CD1c-positive myeloid dendritic cell (primary cell): ENCODE results near the gene KIAA0040.
"Not testable (repeated sequence)": the region's sequence is repeated elsewhere in the genome, so short reads cannot be mapped to it uniquely, and the experiment has no call there.

Source experiments
- DNase-seq: peaks from one replicate; pipeline ENCODE4 v3.0.0-alpha.2; 2016; ENCODE audit errors: extremely low spot score

Gene KIAA0040

DNA sequence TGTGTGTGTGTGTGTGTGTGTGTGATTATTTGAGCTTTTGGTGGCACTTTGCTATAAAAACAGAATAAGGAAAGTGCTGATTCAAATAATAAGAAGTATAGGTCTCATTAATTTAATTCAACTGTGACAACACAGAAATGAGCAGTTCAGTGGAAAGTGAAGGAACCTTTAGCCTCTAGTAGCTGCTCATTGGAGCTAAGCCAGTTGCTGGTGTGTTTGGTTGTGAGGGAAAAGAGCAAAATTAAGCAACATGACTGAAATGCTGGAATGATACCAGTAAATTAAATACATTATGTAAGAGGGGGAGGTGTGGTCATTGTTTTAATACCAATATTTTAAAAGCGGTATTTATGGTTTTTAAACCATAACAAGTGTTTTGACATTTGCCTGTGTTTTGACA lies 55.2 kb downstream of the KIAA0040 start:
- DNase-seq = no peak

- DNase-seq = no peak
Observed at GRCh38 chr1:175136246-175136645, 56.3 kb downstream of the KIAA0040 start.

DNA sequence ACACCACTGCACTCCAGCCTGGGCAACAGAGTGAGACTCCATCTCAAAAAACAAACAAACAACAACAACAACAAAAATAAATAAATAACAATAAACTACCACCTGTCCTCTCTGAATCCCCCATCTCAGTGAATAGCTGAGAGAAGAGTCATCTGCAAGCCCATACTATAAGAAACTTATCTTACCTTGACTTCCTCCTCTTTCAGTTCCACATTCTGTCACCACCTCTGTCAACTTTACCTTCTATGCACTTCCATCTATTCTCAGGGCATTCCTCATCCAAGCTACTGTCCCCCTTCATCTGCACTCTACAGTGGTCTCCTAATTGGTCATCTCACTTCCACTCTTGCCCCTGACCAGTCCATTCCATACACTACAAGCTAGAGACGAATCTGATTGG lies 58.1 kb downstream of the KIAA0040 start:
- no peak for DNase-seq

- peak; percentile 59 for DNase-seq
Observed at GRCh38 chr1:175133673-175134435, 58.7 kb downstream of the KIAA0040 start.

DNA sequence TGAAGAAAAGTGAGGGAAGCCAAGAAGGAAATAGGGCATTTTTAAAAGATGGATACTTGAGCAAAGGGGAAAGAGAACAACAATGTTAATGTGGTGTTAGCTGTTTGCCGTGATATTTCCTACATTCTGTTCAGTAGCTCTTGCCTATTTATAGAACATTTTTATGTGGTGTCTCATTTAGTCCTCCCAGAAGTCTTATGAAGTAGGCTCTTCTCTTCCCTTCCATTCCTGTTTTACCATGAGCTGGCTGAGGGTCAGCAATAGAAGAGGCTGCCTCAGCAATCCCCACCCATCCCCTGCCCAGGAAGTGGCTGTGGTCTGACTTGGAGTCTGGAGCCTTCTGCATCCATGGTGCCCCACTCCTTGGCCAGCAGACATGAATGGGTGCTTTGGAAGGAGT lies 60.1 kb downstream of the KIAA0040 start:
- no peak for DNase-seq

- DNase-seq = no peak
Observed at GRCh38 chr1:175131095-175131494, 61.5 kb downstream of the KIAA0040 start.

DNA sequence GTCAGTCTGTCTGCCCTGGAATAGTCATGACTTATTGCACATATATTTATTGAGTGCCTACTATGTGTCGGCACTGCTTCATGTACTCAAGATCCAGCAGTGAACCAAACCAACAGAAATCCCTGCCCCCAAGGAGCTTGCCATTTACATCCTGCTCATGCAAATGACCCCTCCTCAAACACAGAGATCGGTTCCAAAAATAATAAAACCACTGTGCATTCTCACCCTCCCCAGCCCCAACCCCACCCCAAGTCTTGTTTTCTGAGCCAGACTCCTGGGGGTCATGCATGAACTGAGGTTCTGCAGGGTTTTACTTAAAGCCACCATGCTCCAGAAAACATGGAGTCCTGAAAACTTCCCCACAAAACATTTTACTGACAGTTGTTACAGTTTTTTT lies 61.9 kb downstream of the KIAA0040 start:
- DNase-seq = no peak

- DNase-seq = no peak
Observed at GRCh38 chr1:175129997-175130648, 62.5 kb downstream of the KIAA0040 start.

DNA sequence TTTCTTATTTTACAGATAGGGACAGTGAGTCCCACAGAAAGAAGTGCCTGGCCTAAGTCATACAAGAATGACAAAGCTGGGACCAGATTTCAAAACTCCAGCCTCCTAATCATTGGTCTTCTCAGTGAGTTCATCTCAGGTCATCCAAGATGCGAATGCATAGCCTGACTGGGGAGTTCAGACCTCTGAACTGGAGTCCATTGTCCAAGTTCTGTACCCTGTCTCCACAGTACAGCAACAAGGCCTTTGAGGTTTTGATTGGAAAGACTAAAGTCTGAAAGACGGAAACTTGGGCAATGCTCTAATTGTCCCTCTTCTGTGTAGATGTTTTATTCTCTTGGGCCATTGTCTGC lies 63.0 kb downstream of the KIAA0040 start:
- no peak for DNase-seq

DNA sequence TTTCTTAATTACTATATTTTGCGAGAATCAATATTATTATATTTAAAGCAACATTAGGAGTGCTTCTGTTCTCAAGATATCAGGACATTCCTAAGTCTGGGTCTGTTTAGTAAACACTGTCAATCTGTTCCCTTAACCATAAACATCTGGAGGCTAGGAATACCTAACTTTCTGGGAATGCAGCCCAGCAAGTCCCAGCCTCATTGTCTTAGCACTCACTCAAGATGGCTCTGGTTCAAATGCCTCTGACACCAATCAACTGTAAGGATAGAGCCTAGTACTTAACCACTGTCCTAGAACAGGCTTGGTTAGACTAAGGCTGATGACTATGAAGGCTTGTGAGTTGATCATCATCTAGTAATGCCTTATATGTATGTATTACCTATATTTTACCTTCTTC lies 63.4 kb downstream of the KIAA0040 start:
- DNase-seq = no peak

DNA sequence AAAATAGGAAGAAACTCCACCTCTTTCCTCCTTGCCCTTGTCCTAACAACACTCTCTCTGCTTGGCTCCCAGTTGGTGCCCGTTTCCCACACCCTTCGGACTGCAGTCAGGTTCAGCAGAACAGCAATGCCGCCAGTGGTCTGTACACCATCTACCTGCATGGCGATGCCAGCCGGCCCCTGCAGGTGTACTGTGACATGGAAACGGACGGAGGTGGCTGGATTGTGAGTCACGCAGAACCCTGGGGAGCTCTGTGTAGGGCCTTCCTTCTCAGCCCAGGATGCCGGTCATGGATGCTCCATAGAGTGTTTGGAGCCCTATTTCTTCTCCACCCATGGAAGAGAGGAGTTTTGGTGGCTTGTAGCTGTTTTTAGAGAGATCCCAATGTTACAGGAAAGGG lies 64.1 kb downstream of the KIAA0040 start:
- DNase-seq = no peak

- peak; percentile 12 for DNase-seq
Observed at GRCh38 chr1:175127565-175127964, 65.0 kb downstream of the KIAA0040 start.

GRCh38 chr1:175126347-175126746 lies 66.2 kb downstream of the KIAA0040 start:
- no peak for DNase-seq

DNA sequence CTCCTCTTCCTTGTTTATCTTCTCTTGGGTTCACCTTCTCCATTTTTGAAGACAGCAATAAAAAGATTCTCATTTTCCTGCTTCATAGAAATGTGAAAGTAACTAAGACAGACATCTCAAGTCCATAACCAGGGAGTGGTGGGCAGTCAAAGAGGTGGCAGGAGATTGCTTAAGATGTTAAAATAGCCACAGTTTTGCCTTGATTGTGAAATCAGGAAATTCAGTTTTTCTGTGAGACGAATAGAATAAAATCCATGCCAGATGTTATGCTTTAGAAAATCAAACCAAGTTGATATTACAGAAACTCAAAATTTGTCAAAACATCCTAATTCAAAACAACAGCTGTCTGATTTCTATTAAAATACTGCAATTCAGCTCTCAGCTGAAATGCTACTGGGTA lies 67.7 kb downstream of the KIAA0040 start:
- peak; percentile 27 for DNase-seq

GRCh38 chr1:175120511-175120910 lies 72.1 kb downstream of the KIAA0040 start:
- DNase-seq = no peak

GRCh38 chr1:175118375-175119367 lies 73.9 kb downstream of the KIAA0040 start:
- DNase-seq = no peak

GRCh38 chr1:175116903-175117302 lies 75.7 kb downstream of the KIAA0040 start:
- DNase-seq = no peak

- DNase-seq = no peak
Observed at GRCh38 chr1:175116210-175116798, 76.3 kb downstream of the KIAA0040 start.

DNA sequence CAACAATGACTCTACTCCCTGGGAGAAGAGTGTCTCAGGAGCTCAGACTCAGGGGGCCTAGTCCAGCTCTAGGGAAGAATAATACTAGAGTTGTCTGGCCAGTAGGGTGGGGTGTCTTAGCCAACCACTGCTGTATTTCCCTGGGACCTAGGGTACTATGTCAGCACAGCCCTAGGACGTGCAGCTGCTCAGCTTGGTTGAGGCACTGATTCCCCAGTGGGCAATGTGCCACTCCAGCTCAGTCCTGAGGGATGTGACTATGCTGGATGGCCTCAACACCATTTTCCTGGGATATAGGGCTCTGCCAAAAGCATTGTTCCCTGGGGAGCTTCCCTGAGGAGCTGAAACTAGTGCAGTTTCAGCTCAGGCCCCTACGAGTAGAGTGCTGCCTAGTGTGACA lies 77.6 kb downstream of the KIAA0040 start:
- no peak for DNase-seq

DNA sequence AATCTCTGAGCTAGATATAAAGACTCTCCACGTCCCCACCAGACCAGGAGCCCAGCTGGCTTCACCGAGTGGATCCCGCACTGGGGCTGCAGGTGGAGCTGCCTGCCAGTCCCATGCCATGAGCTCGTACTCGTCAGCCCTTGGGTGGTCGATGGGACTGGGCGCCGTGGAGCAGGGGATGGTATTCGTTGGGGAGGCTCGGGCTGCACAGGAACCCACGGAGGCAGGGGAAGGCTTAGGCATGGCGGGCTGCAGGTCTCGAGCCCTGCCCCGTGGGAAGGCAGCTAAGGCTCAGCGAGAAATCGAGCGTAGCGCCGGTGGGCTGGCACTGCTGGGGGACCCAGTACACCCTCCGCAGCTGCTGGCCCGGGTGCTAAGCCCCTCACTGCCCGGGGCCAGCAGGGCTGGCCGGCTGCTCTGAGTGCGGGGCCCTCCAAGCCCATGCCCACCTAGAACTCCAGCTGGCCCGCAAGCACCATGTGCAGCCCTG lies 84.2 kb downstream of the KIAA0040 start:
- DNase-seq = not testable (repeated sequence)
